H4 (cell line): ENCODE data around the gene DYNC1H1. TPM values are rescaled to one million over a fixed set of nuclear protein-coding genes. Genes with fewer than 3 reads are reported as not detected.

Source experiments
- DNase-seq: peaks from one replicate; pipeline ENCODE4 v3.0.0-alpha.2; 2015; ENCODE audit warnings: low spot score
- total RNA-seq: library from RNA; depleted of rRNA; stranded (reverse); fragments of >200 nt; shearing (Covaris generic); gene quantifications from 2 replicates; pipeline ENCODE4 v1.2.3, GENCODE V29; 2014

The DYNC1H1 gene
- total RNA-seq, 1 experiment from 2014 or later, result 113 TPM

DNA sequence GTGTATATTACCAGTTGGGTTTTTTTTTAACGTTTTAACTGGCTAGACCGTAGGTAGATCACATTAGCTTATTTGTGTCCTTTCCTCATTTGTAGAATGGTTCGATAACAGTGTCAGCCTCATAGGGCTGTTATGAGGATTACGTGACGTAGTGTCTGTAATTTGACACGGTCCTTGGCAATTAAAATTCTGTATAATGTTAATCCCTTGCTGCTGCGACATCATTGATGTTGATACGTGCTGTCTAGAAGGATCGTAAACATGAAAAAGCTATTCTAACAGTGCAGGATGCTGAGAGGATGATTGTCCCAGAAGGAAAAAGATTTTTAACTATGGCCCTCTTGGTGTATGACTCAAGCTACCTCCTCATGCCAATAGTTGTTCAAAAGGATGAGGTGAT is 71.5 kb downstream of the DYNC1H1 start:
- DNase-seq, result no peak

DNA sequence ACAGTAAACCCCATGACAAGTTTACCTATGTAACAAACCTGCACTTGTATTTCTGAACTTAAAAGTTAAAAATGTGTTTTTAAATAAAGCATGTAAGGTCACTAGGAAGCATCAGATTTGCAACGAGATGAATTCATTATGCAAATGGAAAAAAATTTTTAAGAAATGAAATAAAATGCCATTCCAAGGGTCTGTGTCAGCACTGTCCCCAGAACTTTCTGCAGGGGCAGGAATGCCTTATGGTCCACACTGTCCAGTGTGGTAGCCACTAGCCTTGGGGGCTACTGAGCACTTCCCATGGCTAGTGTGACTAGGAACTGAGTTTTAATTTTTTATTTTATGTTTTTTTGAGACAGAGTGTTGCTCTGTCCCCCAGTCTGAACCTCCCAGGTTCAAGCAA is 73.3 kb downstream of the DYNC1H1 start:
- no peak for DNase-seq

DNA sequence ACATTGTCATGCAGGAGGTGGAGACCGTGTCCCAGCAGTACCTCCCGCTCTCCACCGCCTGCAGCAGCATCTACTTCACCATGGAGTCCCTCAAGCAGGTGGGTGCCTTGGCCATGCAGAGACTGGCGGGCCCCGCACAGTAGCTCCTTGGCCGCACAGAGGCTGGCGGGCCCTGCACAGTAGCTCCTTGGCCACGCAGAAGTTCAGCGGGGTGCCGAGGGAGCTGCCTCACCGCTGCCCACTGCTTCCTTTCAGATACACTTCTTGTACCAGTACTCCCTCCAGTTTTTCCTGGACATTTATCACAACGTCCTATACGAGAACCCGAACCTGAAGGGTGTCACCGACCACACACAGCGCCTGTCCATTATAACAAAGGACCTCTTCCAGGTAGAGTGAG is 74.8 kb downstream of the DYNC1H1 start:
- no peak for DNase-seq

DNA sequence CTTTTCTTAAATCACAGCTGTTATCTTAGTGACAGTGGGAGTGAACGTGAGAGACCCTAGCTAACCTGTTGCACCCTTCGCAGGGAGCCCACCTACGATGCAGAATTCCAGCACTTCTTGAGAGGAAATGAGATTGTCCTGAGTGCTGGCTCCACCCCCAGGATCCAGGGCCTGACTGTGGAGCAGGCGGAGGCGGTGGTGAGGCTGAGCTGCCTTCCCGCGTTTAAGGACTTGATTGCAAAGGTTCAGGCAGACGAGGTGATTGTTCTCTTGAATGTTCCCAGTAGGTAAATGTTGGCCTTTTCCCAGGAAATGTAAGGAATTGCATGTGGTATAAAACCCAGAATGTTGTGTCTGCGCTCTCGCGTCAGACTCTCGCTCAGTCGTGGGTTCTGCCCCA is 75.8 kb downstream of the DYNC1H1 start:
- DNase-seq, result no peak

DNA sequence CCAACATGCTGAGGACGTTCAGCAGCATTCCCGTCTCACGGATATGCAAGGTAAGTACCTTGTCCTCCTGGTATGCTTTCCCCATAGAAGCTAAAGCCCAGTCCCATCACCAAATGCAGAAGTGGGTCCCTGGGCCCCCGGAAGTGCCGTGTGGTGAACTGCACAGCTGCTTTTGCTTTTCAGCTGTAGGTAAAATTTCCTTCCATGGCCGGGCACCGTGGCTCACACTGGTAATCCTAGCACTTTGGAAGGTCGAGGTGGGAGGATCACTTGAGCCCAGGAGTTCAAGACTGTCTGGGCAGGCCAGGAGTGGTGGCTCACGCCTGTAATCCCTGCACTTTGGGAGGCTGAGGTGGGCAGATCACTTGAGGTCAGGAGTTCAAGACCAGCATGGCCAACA is 78.3 kb downstream of the DYNC1H1 start:
- DNase-seq, result no peak

DNA sequence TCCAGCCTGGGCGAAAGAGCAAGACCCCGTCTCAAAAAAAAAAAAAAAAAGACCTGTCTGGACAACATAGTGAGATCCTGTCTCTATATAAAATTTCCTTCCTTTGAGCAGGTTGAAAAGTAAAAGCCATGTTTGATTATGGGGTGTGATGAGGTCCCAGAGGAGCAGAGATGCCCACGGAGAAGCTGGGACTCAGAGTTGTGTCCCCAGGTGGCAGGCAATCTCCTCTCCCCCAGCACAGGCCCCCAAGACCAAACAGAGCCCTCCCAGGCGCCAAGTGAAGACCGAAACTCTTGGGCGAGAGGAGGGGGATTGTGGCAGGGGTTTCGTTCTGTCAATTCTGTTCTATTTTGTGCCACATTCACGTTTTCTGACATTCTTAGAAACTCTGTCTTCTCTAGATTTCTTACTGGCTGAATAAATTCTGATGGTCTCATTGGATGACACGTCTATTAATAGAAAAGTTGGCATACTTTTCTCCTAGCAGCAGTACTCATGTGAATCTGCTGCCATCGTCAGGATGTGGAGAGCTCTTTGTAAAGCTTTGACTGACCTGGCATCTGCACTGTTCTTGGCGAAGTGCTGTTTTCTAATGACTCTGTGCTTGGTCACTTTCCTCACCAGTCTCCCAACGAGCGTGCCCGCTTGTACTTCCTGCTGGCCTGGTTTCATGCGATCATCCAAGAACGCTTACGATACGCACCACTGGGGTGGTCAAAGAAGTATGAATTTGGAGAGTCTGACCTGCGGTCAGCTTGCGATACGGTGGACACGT is 79.1 kb downstream of the DYNC1H1 start:
- no peak for DNase-seq

DNA sequence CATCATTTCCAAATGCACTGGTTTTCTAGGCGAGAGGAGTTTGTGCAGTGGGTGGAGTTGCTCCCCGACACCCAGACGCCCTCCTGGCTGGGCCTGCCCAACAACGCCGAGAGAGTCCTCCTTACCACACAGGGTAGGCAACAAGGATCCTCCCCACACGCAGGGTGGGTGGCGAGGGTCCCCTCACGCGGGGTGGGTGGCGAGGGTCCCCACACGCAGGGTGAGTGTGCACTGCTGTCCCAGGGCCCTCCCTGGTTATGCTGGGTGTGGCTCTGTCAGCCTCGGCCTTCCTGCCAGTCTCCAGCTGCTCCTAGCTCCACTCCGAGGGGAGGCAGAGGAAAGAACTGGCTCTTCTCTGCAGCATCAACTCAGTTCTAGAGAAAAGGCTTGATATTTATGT is 80.2 kb downstream of the DYNC1H1 start:
- no peak for DNase-seq

DNA sequence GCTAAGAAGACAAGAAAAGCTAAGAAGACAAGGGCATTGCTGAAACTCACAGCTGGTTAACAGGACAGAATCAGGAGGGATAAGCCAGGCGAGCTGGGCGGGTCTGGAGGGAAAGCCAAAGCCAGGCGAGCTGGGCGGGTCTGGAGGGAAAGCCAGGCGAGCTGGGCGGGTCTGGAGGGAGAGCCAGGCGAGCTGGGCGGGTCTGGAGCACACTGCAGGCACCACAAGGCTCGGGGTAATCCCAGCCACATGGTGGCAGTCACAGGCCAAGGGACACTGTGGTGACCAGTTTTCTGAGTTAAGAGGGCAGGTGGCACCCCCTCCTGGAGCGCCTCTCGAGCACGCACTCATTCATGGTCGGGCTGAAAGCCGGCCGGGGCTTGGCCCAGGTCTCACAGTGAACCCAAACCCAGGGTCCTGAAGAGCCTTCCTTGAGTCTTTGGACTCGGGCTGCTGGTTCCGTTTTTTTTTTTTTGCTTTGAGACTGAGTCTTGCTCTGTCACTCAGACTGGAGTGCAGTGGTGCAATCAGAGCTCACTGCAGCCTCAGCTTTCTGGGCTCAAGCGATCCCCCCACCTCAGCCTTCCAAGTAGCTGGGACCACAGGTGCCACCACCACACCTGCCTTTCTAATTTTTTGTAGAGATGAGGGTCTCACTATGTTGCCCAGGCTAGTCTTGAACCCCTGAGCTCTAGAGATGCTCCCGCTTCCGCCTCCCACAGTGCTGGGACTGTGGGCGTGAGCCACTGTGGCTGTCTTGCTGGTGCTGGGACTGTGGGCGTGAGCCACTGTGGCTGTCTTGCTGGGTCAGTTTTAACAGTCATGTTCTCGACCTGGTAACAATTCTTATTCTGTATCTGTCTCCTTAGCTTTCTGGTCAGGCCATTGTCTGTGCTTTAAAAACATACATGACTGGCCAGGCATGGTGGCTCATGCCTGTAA is 82.2 kb downstream of the DYNC1H1 start:
- peak; percentile 68 for DNase-seq

DNA sequence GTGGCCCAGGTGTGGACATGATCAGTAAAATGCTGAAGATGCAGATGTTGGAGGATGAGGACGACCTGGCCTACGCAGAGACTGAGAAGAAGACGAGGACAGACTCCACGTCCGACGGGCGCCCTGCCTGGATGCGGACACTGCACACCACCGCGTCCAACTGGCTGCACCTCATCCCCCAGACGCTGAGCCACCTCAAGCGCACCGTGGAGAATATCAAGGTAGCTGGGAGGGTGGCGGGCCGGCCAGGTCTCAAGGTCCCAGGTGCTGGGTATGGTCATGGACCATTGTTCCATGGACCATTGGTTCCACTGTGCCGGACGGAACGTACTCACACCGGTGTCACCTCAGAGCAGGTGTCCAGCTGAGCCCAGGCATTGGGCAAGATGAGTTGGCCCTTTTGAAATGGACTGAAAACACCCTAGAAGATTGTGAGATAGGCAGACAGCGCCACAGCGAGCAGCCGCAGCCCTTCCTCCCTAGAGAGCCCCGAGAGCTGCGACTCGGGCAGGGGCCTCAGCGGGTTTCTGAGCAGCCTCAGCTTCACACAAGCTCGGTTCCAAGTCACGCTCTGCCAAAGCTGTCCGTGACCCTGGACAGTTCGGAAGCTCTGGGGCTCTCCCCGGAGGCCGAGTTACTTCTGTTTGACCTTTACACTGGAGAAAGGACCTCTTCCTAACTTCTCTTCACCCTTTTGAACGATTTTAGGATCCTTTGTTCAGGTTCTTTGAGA is 83.6 kb downstream of the DYNC1H1 start:
- no peak for DNase-seq

DNA sequence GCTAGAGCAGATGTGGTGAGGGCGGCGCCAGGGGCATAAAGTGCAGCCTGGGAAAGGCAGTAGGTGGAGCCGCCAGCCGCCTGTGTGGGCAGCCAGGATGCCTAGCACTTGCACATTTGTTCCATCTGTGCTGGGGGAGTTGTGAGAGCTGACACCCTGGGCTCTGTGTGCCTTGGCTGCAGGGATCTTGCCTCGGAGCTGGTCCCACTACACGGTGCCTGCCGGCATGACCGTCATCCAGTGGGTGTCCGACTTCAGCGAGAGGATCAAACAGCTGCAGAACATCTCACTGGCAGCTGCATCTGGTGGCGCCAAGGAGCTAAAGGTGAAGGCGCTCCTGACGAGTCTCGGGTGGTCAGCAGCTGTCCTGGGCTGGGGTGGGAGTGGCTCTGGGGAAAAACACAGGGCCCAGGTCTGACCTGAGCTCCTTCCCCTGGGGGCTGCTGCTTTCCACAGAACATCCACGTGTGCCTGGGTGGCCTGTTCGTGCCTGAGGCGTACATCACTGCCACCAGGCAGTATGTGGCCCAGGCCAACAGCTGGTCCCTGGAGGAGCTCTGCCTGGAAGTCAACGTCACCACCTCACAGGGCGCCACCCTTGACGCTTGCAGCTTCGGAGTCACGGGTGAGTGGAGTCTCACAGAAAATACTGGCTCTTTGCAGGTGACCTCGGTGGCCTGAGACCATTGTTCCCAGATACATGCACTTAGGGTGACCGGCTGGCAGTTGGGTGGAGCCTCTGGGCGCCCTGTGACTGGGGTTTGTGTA is 85.1 kb downstream of the DYNC1H1 start:
- DNase-seq, result no peak

DNA sequence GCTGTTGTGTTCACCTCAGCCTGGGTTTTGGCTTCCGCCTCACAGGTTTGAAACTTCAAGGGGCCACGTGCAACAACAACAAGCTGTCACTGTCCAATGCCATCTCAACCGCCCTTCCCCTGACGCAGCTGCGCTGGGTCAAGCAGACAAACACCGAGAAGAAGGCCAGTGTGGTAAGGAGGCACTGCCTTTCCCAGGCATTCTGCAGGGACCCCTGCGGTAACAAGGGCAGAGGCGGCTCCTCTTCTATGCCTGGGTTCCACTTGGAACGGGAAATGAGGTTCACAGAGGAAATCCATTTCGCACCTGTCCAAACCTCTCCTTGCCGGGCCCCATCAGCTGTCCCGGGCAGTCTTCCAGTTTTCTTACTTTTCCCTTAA is 85.6 kb downstream of the DYNC1H1 start:
- DNase-seq, result no peak

DNA sequence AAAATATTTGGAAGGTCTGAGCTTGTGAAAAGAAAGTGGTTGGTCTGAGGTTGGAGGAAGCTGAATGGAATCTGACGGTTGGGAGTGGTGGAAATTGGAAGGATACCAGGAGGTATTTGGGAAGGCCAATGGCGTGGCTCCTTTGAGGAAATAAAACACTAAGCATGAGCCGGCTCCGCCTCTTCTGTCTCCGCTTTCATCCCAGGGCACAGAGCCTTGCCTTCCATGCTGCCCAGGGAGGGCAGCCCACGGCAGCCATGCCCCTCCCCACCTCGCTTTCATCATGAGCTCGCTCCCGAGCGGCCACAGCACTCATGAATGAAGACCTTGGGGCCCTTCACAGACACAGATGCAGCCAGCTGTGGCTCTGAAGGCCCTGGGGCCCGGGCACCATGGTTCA is 86.3 kb downstream of the DYNC1H1 start:
- DNase-seq, result no peak

DNA sequence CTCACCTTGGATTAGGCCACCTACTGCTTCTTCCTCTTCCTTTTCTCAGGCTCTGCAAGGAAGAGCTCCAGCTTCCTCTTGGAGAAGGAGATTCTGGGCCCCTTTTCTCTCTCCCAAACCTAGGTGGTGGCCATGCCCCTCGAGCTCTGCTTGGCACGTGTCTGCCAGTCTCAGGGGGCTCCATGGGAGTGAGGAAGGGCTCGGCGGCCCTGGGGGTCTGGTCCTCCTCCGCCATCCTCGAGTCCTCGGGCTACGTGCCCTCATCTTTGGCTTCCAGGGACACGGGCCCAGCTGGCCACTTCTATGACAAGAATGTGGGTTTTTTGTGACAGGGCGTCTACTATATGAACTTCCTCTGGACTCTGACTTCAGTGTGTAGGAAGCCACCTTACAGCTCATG is 88.1 kb downstream of the DYNC1H1 start:
- DNase-seq, result no peak

DNA sequence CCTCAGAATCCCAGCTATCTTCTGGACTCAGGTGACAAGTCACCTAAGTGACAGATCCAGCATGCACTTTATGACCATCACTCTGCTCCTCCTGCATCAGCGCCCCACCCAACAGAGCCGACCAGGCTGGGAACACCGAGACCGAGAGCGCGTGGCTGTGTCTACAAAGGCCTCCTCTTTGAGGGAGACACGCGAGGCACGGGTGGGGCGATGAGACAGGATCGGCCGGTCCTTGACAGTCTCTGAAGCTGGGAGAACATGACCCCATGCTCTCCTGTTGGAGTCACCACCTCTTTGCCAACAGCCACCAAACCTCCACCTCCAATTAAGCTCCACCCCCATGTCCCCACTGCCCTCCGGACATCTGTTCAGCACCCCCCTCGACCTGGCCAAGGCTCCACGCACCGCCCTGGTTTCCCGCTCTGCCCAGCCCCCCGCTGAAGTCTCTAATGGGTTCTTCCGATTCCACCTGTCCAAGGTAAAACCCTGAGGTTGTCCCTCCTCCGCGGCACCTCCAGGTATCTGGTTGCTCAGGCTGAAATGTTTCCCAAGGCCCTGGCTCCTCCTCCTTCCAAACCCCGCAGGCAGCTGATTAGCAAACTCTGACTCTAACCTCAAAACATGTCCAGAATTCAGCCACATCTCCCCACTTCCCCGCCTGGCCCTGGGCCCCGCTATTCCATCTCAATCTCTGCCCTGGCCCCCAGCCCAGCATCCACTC is 91.0 kb downstream of the DYNC1H1 start:
- no peak for DNase-seq

DNA sequence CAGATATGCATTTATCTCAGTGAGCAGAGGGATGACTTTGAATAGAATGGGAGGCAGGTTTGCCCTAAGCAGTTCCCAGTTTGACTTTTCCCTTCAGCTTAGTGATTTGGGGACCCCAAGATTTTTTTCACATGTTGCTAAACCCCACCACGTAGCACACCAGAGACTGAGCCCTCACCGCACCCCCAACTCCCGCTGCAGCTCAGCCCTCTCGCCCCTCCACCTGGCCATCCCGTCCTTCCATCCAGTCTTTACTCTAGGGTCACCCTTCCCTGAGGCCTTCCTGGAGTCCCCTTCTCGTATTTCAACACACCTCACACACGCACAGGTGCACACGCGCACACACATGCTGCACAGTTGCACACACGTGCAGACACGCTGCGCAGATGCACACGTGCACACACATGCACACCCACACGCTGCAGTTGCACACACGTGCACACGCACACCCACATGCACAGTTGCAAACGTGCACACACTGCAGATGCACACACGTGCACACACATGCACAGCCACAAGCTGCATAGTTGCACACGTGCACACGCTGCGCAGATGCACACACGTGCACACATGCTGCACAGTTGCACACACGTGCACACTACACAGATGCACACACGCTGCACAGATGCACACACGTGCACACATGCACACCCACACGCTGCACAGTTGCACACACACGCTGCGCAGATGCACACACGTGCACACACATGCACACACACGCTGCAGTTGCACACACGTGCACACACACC is 92.5 kb downstream of the DYNC1H1 start:
- DNase-seq, result no peak

DNA sequence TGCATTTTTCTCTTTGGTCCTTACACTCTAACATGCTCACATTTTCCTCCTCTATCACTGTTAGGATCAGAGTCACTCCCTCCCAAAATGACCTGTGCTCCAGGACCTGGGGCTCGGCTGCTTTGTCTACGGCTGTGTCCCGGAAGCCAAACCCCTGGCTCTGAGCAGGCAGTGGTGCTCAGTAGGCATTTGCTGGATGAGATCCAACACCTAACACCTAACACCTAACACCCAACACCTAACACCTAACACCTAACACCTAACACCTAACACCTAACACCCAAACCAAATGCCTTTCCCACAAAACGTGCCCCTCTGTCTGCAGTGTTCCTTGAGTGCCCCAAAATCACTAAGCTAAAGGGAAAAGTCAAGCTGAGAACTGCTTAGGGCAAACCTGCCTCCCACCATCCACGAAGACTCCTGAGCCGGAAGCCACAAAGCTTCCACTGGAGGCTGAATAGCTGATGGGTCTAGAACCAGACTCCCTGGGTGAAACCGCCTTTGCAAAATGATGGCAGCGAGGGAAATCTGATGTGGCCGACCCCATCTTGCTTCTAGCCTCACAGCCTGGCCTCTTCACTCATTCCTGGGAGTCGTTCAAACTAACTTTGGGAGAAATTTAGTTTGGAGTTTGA is 93.2 kb downstream of the DYNC1H1 start:
- no peak for DNase-seq

DNA sequence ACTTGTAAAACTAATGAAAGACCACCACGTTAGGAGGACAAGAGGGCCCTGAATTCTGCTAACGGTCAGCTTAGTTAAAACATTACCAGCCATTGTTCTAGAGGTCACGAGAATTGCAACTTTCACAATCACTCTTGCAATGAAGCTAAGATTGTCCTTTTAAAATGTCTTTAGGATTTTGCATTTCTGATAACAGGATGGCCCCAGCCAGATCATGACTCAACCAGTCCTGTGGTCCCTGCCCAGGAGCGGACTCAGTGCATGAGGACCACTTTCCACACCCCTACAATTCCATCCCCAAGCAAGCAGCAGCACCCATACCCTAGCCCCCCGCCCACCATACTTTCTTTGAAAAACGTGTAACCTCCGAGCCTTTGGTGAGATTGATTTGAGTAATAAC is 93.8 kb downstream of the DYNC1H1 start:
- DNase-seq, result no peak

DNA sequence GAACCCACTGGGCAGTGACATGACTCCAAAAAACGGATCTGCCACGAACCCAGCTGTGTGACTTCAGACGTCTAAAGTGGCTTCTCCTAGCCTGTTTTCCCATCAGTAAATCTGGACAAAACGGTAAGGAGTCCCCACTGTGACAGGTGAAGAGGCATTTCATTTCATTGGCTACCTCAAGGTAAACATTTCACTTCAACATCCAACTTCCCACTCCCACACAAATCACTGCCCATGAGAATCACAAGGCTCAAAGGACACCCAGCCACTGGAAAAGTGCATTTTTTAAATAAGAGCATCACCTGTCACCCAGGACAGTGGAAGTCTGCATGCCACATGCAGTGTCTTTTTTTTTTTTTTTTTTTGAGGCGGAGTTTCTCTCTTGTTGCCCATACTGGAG is 94.6 kb downstream of the DYNC1H1 start:
- DNase-seq, result no peak

DNA sequence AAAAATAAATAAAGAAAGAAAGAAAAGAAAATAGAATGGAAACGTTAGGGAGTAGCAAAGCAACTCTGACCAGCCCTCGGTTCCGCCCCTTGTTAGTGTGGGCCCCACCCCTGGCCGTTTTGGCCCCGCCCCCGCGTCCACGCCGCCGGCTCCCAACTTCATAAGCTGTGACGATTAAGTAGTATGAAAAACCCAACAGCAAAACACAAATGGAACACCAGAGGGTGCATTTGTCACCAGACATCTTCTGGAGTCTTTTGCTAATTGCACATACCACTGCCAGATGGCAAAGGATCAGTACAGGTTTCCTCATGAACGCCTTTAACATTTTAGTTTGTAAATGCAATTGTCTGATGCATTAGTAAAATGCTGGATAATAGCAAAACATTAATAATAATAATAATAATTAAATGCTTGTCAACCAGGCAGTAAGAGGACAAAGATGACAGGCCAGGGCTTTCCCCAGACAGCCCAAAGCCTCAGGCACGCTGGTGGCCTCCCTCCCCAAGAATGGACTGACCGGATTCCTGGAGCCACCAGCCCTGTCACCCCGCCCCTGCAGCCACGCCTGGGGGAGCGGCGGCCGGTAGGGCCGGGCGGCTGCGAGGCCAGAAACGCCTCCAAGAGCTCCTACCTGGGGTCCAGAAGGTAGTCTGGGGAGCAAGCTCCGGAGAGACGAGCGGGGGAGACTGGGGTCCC is 98.9 kb downstream of the DYNC1H1 start:
- DNase-seq, result peak; percentile 82
